MG63 (cell line): ENCODE data around the gene TTC22. TPM values are rescaled to one million over a fixed set of nuclear protein-coding genes. Genes with fewer than 3 reads are reported as not detected.
A peak's percentile ranks its signal among the peaks of the same experiment; 100 is the strongest.

Experiments used
- DNase-seq: peaks from one replicate; pipeline ENCODE4 v3.0.0-alpha.2; 2020
- H3K27me3 ChIP-seq: fragments of 250-450 bp; sonication (Bioruptor Pico); 2 replicates; pipeline ENCODE4 v1.5.1; 2020; ENCODE audit warnings: mild to moderate bottlenecking, moderate library complexity
- H3K36me3 ChIP-seq: fragments of 250-450 bp; sonication (Bioruptor Pico); 2 replicates; pipeline ENCODE4 v1.5.1; 2020; ENCODE audit warnings: mild to moderate bottlenecking, moderate library complexity
- H3K4me3 ChIP-seq: fragments of 250-450 bp; sonication (Bioruptor Pico); 2 replicates; pipeline ENCODE4 v1.5.1; 2020; ENCODE audit warnings: mild to moderate bottlenecking, moderate library complexity
- H3K9me3 ChIP-seq: fragments of 250-450 bp; sonication (Bioruptor Pico); 2 replicates; pipeline ENCODE4 v1.5.1; 2020; ENCODE audit warnings: mild to moderate bottlenecking, moderate library complexity
- total RNA-seq: library from RNA; depleted of rRNA; stranded (reverse); fragments of >200 nt; shearing (Covaris generic); gene quantifications from 2 replicates; pipeline ENCODE4 v1.2.3, GENCODE V29; 2014; ENCODE audit warnings: low replicate concordance

TTC22 gene
- total RNA-seq, 1 experiment from 2014 or later = not detected

- Histone ChIP-seq H3K36me3 (no peaks in the 10 kb centered on the region), H3K9me3 (no peaks in the 10 kb centered on the region), H3K27me3 (no peaks in the 10 kb centered on the region), H3K4me3 (no peak overlapping the region)
- DNase-seq = no peak
Measured at GRCh38 chr1:54814126-54814498, 13.0 kb upstream of the TTC22 start.

- Histone ChIP-seq H3K9me3 (no peaks in the 10 kb centered on the region), H3K36me3 (no peaks in the 10 kb centered on the region), H3K4me3 (no peak overlapping the region), H3K27me3 (no peaks in the 10 kb centered on the region)
- DNase-seq = no peak
Measured at GRCh38 chr1:54813485-54814125, 12.5 kb upstream of the TTC22 start.

- Histone ChIP-seq H3K4me3 (no peak overlapping the region), H3K9me3 (no peaks in the 10 kb centered on the region), H3K36me3 (no peaks in the 10 kb centered on the region), H3K27me3 (no peaks in the 10 kb centered on the region)
- DNase-seq = no peak
Measured at GRCh38 chr1:54812801-54813484, 11.8 kb upstream of the TTC22 start.

GRCh38 chr1:54811739-54812655 lies 10.9 kb upstream of the TTC22 start:
- Histone ChIP-seq H3K36me3 (no peaks in the 10 kb centered on the region), H3K9me3 (no peaks in the 10 kb centered on the region), H3K27me3 (no peaks in the 10 kb centered on the region), H3K4me3 (no peak overlapping the region)
- DNase-seq = no peak

GRCh38 chr1:54811066-54811465 lies 9.9 kb upstream of the TTC22 start:
- Histone ChIP-seq H3K27me3 (no peaks in the 10 kb centered on the region), H3K9me3 (no peaks in the 10 kb centered on the region)
- no peak for DNase-seq

GRCh38 chr1:54810153-54810942 lies 9.2 kb upstream of the TTC22 start:
- Histone ChIP-seq H3K36me3 (no peaks in the 10 kb centered on the region), H3K9me3 (no peaks in the 10 kb centered on the region), H3K27me3 (no peaks in the 10 kb centered on the region), H3K4me3 (no peak overlapping the region)
- peak; percentile 51 for DNase-seq

More at GRCh38 chr1:54811066-54811465, 9.9 kb upstream of the TTC22 start:
- Histone ChIP-seq H3K36me3 (no peaks in the 10 kb centered on the region), H3K4me3 (no peak overlapping the region)

GRCh38 chr1:54809496-54810074 lies 8.5 kb upstream of the TTC22 start:
- no peak for DNase-seq

GRCh38 chr1:54808443-54809207 lies 7.5 kb upstream of the TTC22 start:
- Histone ChIP-seq H3K9me3 (no peaks in the 10 kb centered on the region), H3K36me3 (no peaks in the 10 kb centered on the region), H3K4me3 (no peak overlapping the region), H3K27me3 (no peaks in the 10 kb centered on the region)
- no peak for DNase-seq

More at GRCh38 chr1:54809496-54810074, 8.5 kb upstream of the TTC22 start:
- H3K36me3 ChIP-seq = no peaks in the 10 kb centered on the region
- no peaks in the 10 kb centered on the region for H3K9me3 ChIP-seq
- no peak overlapping the region for H3K4me3 ChIP-seq
- H3K27me3 ChIP-seq = no peaks in the 10 kb centered on the region

- no peak overlapping the region for H3K4me3 ChIP-seq
- DNase-seq = no peak
- no peaks in the 10 kb centered on the region for H3K27me3 ChIP-seq
- no peaks in the 10 kb centered on the region for H3K9me3 ChIP-seq
- no peaks in the 10 kb centered on the region for H3K36me3 ChIP-seq
Measured at GRCh38 chr1:54807756-54808155, 6.6 kb upstream of the TTC22 start.

GRCh38 chr1:54806931-54807611 lies 5.9 kb upstream of the TTC22 start:
- no peak overlapping the region for H3K4me3 ChIP-seq

GRCh38 chr1:54805981-54806381 lies 4.9 kb upstream of the TTC22 start:
- H3K36me3 ChIP-seq = no peaks in the 10 kb centered on the region
- no peaks in the 10 kb centered on the region for H3K9me3 ChIP-seq
- H3K27me3 ChIP-seq = no peaks in the 10 kb centered on the region
- H3K4me3 ChIP-seq = no peak overlapping the region
- no peak for DNase-seq

More at GRCh38 chr1:54806931-54807611, 5.9 kb upstream of the TTC22 start:
- H3K9me3 ChIP-seq = no peaks in the 10 kb centered on the region
- DNase-seq = peak; percentile 43
- no peaks in the 10 kb centered on the region for H3K36me3 ChIP-seq
- no peaks in the 10 kb centered on the region for H3K27me3 ChIP-seq

GRCh38 chr1:54805466-54805865 lies 4.3 kb upstream of the TTC22 start:
- Histone ChIP-seq H3K36me3 (no peaks in the 10 kb centered on the region), H3K27me3 (no peaks in the 10 kb centered on the region), H3K9me3 (no peaks in the 10 kb centered on the region), H3K4me3 (no peak overlapping the region)
- DNase-seq = no peak

- Histone ChIP-seq H3K27me3 (no peaks in the 10 kb centered on the region), H3K4me3 (no peak overlapping the region), H3K9me3 (no peaks in the 10 kb centered on the region), H3K36me3 (no peaks in the 10 kb centered on the region)
- peak; percentile 28 for DNase-seq
Measured at GRCh38 chr1:54804471-54805132, 3.5 kb upstream of the TTC22 start.

GRCh38 chr1:54803761-54804470 lies 2.8 kb upstream of the TTC22 start:
- peak; percentile 91 for DNase-seq
- no peak overlapping the region for H3K4me3 ChIP-seq
- H3K27me3 ChIP-seq = no peaks in the 10 kb centered on the region
- H3K9me3 ChIP-seq = no peaks in the 10 kb centered on the region
- H3K36me3 ChIP-seq = no peaks in the 10 kb centered on the region
